ENCODE data around the gene EDAR.

The EDAR gene

GRCh38 chr2:109028738-109029489 is 39.9 kb upstream of the EDAR start:
- no peak for DNase-seq (ENCODE audit: extremely low read depth, low read depth)
- TF ChIP-seq, protein P1, sequence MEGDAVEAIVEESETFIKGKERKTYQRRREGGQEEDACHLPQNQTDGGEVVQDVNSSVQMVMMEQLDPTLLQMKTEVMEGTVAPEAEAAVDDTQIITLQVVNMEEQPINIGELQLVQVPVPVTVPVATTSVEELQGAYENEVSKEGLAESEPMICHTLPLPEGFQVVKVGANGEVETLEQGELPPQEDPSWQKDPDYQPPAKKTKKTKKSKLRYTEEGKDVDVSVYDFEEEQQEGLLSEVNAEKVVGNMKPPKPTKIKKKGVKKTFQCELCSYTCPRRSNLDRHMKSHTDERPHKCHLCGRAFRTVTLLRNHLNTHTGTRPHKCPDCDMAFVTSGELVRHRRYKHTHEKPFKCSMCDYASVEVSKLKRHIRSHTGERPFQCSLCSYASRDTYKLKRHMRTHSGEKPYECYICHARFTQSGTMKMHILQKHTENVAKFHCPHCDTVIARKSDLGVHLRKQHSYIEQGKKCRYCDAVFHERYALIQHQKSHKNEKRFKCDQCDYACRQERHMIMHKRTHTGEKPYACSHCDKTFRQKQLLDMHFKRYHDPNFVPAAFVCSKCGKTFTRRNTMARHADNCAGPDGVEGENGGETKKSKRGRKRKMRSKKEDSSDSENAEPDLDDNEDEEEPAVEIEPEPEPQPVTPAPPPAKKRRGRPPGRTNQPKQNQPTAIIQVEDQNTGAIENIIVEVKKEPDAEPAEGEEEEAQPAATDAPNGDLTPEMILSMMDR (IDR thresholded peaks at IDR 0.05; ENCODE audit: low read depth, low read length): no peak

- TF ChIP-seq, protein P1 (IDR thresholded peaks at IDR 0.05; ENCODE audit: low read depth, low read length): no peak
- DNase-seq (ENCODE audit: extremely low read depth, low read depth): no peak
Observed at GRCh38 chr2:109028277-109028676, 39.3 kb upstream of the EDAR start.

DNA sequence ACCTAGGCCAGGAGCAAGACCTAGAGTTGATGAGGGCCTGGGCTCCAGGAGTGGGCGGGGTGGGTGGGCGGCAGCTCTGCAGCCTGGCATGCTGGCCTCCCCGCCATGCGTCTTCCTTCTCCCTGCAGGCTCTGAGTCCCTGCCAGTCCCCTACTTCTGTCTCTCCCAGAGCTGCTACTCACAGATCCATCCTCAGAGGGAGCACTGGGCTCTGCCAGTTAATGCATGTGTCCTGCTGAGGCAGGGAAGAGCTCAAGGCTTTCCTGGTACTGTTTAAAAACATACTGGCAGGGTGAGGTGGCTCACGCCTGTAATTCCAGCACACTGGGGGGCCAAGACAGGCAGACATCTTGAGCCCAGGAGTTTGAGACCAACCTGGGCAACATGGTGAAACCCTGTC is 38.7 kb upstream of the EDAR start:
- DNase-seq (ENCODE audit: extremely low read depth, low read depth): no peak
- TF ChIP-seq, protein P1 (IDR thresholded peaks at IDR 0.05; ENCODE audit: low read depth, low read length): no peak

- DNase-seq (ENCODE audit: extremely low read depth, low read depth): no peak
- TF ChIP-seq, protein P1 (IDR thresholded peaks at IDR 0.05; ENCODE audit: low read depth, low read length): no peak
Observed at GRCh38 chr2:109024477-109024876, 35.5 kb upstream of the EDAR start.

DNA sequence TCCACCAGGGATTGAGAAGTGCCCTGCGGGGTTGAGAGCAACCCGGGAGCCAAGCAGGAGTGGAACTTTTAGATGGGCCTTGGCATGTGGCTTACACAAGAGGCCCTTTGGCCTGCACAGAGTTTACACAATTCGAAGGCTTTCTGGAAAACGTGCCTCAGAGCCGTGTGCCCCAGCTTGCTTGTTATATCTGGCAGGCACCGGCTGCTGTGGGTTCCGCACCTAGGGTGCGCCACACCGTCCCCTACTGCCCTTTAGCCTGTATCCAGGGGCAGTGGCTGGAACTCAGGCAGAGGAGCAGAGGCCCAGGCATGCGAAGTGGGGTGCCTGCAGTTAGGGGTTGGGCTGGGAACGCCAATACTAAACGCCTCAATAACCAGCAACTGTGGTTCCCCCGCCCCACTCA is 32.9 kb upstream of the EDAR start:
- TF ChIP-seq, protein P1 (IDR thresholded peaks at IDR 0.05; ENCODE audit: low read depth, low read length): no peak
- no peak for DNase-seq (ENCODE audit: extremely low read depth, low read depth)

- TF ChIP-seq, protein P1 (IDR thresholded peaks at IDR 0.05; ENCODE audit: low read depth, low read length): no peak
- peak; percentile 2 for DNase-seq (ENCODE audit: extremely low read depth, low read depth)
Observed at GRCh38 chr2:109020217-109020637, 31.2 kb upstream of the EDAR start.

GRCh38 chr2:109018452-109018851 is 29.4 kb upstream of the EDAR start:
- DNase-seq (ENCODE audit: extremely low read depth, low read depth): no peak
- TF ChIP-seq, protein P1 (IDR thresholded peaks at IDR 0.05; ENCODE audit: low read depth, low read length): no peak
